ENCODE results near the gene AHCTF1. TPM values are rescaled to one million over a fixed set of nuclear protein-coding genes. Genes with fewer than 3 reads are reported as not detected.
"Not testable (repeated sequence)": the region's sequence is repeated elsewhere in the genome, so short reads cannot be mapped to it uniquely, and the experiment has no call there.

AHCTF1 gene
- total and polyA plus RNA-seq, 8 donors = 5.9 to 49.0 (median 24.5) TPM

DNA sequence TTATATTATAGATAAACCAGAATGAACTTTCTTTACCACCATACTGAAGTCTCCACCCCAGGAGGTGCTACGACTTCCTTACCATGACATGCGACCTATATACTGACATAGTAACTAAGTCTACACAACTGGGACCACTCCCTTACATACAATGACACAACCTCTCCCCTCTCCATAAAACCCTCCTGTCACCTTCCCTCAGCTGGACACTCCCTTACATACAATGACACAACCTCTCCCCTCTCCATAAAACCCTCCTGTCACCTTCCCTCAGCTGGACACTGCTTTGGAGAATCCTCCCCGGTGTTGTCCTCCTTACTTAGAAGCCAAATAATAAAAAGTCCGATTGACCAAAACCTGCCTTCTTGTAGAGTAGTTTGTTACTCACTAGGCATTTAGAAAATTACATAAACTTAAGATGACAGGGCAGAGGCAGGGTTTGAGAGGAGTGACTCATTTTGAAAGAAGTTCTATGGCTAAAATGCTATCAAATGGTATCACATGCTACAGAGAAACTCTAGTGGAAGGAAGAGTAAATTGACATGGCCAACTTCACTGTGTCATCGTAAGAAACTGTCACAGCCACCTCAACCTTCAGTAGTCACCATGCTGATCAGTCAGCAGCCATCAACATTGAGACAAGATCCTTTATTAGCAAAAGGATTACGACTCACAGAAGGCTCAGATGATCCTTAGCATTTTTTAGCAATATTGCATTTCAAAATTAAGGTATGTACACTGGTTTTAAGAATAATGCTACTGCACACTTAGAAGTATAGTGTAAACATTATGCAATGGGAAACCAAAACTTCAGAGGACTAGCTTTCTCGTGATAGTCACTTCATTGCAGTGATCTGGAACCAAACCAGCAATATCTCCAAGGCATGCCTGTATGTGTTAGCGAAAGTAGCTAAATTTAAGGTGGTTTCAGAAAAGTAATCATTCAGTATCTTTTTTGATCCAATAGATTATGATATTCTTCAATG is 56.4 kb downstream of the AHCTF1 start:
- peaks cover 10 to 93% (median 91%) of the 10 kb centered on the region in 4 donors for H3K36me3 ChIP-seq
- intact Hi-C loops (cut with DNase I; ENCODE audit: low total_unique reads) = no loop called here

DNA sequence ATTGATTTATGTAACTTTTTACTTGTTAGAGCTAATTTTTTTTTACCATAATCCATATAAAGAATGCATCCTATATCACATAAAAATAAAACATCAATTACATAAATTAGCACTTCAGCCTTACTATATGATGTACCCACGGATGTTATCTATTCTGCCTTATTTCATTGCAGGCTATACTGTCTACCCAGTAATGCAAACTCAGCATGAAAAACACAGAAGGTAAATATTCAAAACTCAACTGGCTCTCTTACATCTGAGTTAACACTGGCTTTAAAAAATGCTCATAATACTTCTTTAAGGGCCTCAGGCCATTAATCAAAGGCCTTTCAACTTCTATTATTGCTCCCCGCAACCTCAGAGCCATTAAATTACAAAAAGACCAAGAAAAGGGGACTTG is 65.8 kb downstream of the AHCTF1 start:
- Histone ChIP-seq H3K27me3 (no peaks in the 10 kb centered on the region), H3K36me3 (peaks cover 19 to 90% (median 89%) of the 10 kb centered on the region in 4 donors), H3K4me1 (no peaks in the 10 kb centered on the region), H3K9me3 (no peaks in the 10 kb centered on the region), H3K27ac (no peak overlapping the region), H3K4me3 (no peak overlapping the region)
- DNase-seq = no peak
- WGBS, 5 donors = 84 to 93% (median 87%) methylated on average over 2 of the region's 2 CpGs
- intact Hi-C loops (cut with DNase I; ENCODE audit: low total_unique reads) = no loop called here
- TF ChIP-seq EP300 (IDR thresholded peaks at IDR 0.05) (no peak), POLR2AphosphoS5 (IDR thresholded peaks at IDR 0.05) (no peak), POLR2A (IDR thresholded peaks at IDR 0.05) (no peak)
- TF ChIP-seq, protein P1, sequence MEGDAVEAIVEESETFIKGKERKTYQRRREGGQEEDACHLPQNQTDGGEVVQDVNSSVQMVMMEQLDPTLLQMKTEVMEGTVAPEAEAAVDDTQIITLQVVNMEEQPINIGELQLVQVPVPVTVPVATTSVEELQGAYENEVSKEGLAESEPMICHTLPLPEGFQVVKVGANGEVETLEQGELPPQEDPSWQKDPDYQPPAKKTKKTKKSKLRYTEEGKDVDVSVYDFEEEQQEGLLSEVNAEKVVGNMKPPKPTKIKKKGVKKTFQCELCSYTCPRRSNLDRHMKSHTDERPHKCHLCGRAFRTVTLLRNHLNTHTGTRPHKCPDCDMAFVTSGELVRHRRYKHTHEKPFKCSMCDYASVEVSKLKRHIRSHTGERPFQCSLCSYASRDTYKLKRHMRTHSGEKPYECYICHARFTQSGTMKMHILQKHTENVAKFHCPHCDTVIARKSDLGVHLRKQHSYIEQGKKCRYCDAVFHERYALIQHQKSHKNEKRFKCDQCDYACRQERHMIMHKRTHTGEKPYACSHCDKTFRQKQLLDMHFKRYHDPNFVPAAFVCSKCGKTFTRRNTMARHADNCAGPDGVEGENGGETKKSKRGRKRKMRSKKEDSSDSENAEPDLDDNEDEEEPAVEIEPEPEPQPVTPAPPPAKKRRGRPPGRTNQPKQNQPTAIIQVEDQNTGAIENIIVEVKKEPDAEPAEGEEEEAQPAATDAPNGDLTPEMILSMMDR (IDR thresholded peaks at IDR 0.05) = no peak

More for the DNA sequence above, 56.4 kb downstream of the AHCTF1 start:
- Histone ChIP-seq H3K4me3 (no peak overlapping the region), H3K27ac (no peak overlapping the region), H3K4me1 (no peaks in the 10 kb centered on the region), H3K9me3 (no peaks in the 10 kb centered on the region), H3K27me3 (no peaks in the 10 kb centered on the region)
- 87 to 92% (median 88%) methylated on average over 8 of the region's 8 CpGs for WGBS, 5 donors
- TF ChIP-seq POLR2AphosphoS5 (IDR thresholded peaks at IDR 0.05) (no peak), EP300 (IDR thresholded peaks at IDR 0.05) (no peak), POLR2A (IDR thresholded peaks at IDR 0.05) (no peak)
- TF ChIP-seq, protein P1 (IDR thresholded peaks at IDR 0.05) = no peak
- no peak for DNase-seq

DNA sequence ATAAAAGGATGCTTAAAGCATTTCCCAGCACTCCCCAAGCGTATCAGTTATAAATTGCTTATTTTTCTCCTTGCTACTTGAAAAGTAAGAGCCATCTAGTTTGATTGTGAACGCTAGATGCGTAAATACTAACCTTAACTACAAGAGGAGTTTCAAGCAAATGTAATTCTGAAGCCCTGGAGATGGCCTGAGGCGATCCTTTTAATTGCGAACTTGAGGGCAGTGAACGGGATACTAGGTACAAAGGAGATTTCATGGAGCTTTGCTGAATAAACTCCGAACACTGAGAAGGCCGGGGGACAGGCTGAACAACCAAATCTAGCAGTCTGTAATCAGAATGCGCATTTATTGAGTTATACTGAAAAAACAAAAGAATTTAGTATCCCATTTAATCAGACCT is 68.0 kb downstream of the AHCTF1 start:
- H3K4me3 ChIP-seq; H3K4me1 ChIP-seq; intact Hi-C loops (cut with DNase I; ENCODE audit: low total_unique reads); H3K27me3 ChIP-seq; DNase-seq; H3K9me3 ChIP-seq; H3K27ac ChIP-seq: not testable (repeated sequence)
- 95 to 97% (median 96%) methylated on average over 9 of the region's 9 CpGs for WGBS, 5 donors
- H3K36me3 ChIP-seq = peaks cover 35 to 92% (median 90%) of the 10 kb centered on the region in 4 donors

DNA sequence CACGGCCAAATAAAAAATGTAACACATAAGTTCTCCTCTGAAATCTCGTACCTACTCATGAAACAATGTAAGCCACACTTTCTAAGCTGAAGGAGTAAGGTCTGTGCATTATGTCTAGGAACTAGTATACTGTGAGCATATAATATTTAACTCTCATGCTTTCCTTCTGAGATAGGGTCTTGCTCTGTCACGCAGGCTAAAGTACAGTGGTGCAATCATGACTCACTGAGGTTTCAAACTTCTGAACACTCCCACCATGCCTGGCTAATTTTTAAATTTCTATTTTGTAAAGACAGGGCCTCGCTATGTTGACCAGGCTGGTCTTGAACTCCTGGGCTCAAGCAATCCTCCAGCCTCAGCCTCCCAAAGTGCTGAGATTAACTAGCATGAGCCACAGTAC is 71.3 kb downstream of the AHCTF1 start:
- peaks cover 46 to 95% (median 94%) of the 10 kb centered on the region in 4 donors for H3K36me3 ChIP-seq
- TF ChIP-seq POLR2A (IDR thresholded peaks at IDR 0.05) = no peak
- no peak for TF ChIP-seq EP300 (IDR thresholded peaks at IDR 0.05)
- TF ChIP-seq POLR2AphosphoS5 (IDR thresholded peaks at IDR 0.05) = no peak
- TF ChIP-seq, protein P1 (IDR thresholded peaks at IDR 0.05) = no peak
- no peak overlapping the region for H3K4me3 ChIP-seq
- no peaks in the 10 kb centered on the region for H3K4me1 ChIP-seq
- 94 to 98% (median 96%) methylated on average over 4 of the region's 4 CpGs for WGBS, 5 donors
- H3K9me3 ChIP-seq = no peaks in the 10 kb centered on the region
- H3K27me3 ChIP-seq = no peaks in the 10 kb centered on the region
- intact Hi-C loops (cut with DNase I; ENCODE audit: low total_unique reads) = no loop called here
- no peak overlapping the region for H3K27ac ChIP-seq
- no peak for DNase-seq

DNA sequence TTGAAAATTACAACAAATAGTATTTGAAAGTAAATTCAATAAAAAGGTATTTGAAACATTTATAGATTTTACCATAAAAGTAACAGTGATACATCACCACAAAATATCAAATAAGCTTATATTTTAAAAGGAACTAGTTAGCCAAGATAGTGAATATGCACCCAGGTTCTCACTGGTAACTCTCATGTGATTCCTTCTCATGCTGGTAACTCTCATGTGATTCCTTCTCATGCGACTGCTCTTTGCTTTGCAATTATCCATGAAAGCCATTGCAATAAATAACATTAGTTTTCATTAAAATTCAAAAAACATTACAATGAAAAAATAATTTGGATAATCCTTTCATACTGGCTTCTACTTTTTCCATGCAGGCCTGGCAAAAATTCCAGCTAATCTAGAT is 75.4 kb downstream of the AHCTF1 start:
- intact Hi-C loops (cut with DNase I; ENCODE audit: low total_unique reads) = no loop called here
- peaks cover 44 to 100% (median 100%) of the 10 kb centered on the region in 4 donors for H3K36me3 ChIP-seq
- H3K4me3 ChIP-seq = no peak overlapping the region
- DNase-seq = no peak
- TF ChIP-seq, protein P1 (IDR thresholded peaks at IDR 0.05) = no peak
- TF ChIP-seq EP300 (IDR thresholded peaks at IDR 0.05) (no peak), POLR2AphosphoS5 (IDR thresholded peaks at IDR 0.05) (no peak), POLR2A (IDR thresholded peaks at IDR 0.05) (no peak)
- 94 to 98% (median 96%) methylated on average over 1 of the region's 1 CpG for WGBS, 5 donors
- no peaks in the 10 kb centered on the region for H3K27me3 ChIP-seq
- H3K9me3 ChIP-seq = no peaks in the 10 kb centered on the region
- H3K27ac ChIP-seq = no peak overlapping the region
- no peaks in the 10 kb centered on the region for H3K4me1 ChIP-seq

DNA sequence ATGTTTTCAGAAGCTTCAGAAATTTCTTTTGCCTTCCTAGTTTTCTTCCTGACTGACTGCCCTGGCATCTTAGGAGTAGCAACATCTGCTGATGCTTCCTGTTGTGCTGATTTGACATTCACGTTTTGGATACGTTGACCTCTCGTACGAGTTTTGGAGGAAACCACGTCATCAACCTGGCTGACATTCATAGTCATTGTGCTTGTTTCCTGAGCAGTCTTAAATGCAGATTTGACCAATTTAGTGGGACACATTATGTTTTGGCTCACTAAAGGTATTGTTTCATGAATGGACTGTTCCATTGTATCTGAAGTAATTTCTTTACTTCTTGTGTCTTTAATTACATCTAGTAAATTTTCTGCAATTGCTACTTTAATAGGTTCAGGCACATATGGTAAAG is 81.1 kb downstream of the AHCTF1 start:
- H3K4me1 ChIP-seq; H3K27me3 ChIP-seq; DNase-seq; H3K9me3 ChIP-seq; intact Hi-C loops (cut with DNase I; ENCODE audit: low total_unique reads); H3K27ac ChIP-seq; H3K4me3 ChIP-seq: not testable (repeated sequence)
- WGBS, 5 donors = 58 to 91% (median 75%) methylated on average over 1 to 5 of the region's 5 CpGs
- peaks cover 23 to 97% (median 97%) of the 10 kb centered on the region in 4 donors for H3K36me3 ChIP-seq
